Measurements from ENCODE around the gene SLC9A8. TPM values are rescaled to one million over a fixed set of nuclear protein-coding genes. Genes with fewer than 3 reads are reported as not detected.

Gene SLC9A8
- total and polyA plus RNA-seq, 2 donors (not counting 3 experiments of a cell fraction or from before 2014, with no cell fraction given) = 5.1 to 14.4 TPM

GRCh38 chr20:49941456-49941855 is 128.8 kb downstream of the SLC9A8 start:
- Histone ChIP-seq H3K27ac (ENCODE audit: insufficient read depth, low read depth, low read length) (no peak overlapping the region), H3K4me3 (replicated peaks in 1 of 3; ENCODE audit: insufficient read depth in 1 of 3, low read depth in 1 of 3, low read length in 3 of 3) (no peak overlapping the region), H4K20me1 (replicated peaks; ENCODE audit: control insufficient read depth, extremely low read depth, insufficient read depth, low read length) (no peaks in the 10 kb centered on the region), H2AFZ (ENCODE audit: low read depth, low read length) (no peak overlapping the region), H3K9ac (replicated peaks; ENCODE audit: extremely low read depth, insufficient read depth, low read length) (no peak overlapping the region), H3K4me2 (ENCODE audit: insufficient read depth, low read length) (no peak overlapping the region), H3K36me3 (ENCODE audit: control insufficient read depth in 2 of 2, extremely low read depth in 1 of 2, insufficient read depth in 2 of 2, low read length in 2 of 2) (peaks cover 7 to 18% of the 10 kb centered on the region in 2 experiments), H3K9me3 (replicated peaks; ENCODE audit: control insufficient read depth, insufficient read depth, low read length) (no peaks in the 10 kb centered on the region), H3K4me1 (ENCODE audit: control insufficient read depth, extremely low read depth, insufficient read depth, low read length) (peaks cover 20% of the 10 kb centered on the region), H3K79me2 (ENCODE audit: control insufficient read depth, insufficient read depth, low read length) (peaks cover 63% of the 10 kb centered on the region), H3K27me3 (ENCODE audit: control insufficient read depth in 2 of 2, insufficient read depth in 2 of 2, low read length in 2 of 2) (no peaks in the 10 kb centered on the region), H3K9me1 (replicated peaks; ENCODE audit: control insufficient read depth, extremely low read depth, insufficient read depth, low read length) (no peaks in the 10 kb centered on the region)
- TF ChIP-seq JUN (IDR thresholded peaks at IDR 0.05; ENCODE audit: borderline replicate concordance, insufficient read depth, insufficient read length, low read depth) = no peak
- TF ChIP-seq FOS (IDR thresholded peaks at IDR 0.05; ENCODE audit: borderline replicate concordance, insufficient read depth, low read length) = no peak
- TF ChIP-seq POLR2A (IDR thresholded peaks at IDR 0.05; ENCODE audit: low read depth, low read length) = no peak
- TF ChIP-seq EZH2 (IDR thresholded peaks at IDR 0.05; ENCODE audit: borderline replicate concordance, low read depth, low read length, severe bottlenecking) = no peak
- TF ChIP-seq MYC (IDR thresholded peaks at IDR 0.05; ENCODE audit: low read depth, low read length) = no peak
- no peak for TF ChIP-seq MAX (IDR thresholded peaks at IDR 0.05; ENCODE audit: insufficient read depth, insufficient read length)
- TF ChIP-seq GATA2 (IDR thresholded peaks at IDR 0.05; ENCODE audit: insufficient read depth, insufficient read length, low read depth, low read length) = no peak
- dilution Hi-C loops (cut with MboI; ENCODE audit: extremely low pct_ligation_motif_present, low sequenced_read_pairs) = no loop called here
- ChIA-PET POLR2A (no interaction called here), CTCF (interaction anchor here (1.1 to 1.7 kb wide), 3 partner anchors 9 to 130 kb away, joined by 3 to 7 read pairs (median 4); no protein-coding TSS in a partner anchor)
- DNase-seq (ENCODE audit: low read depth, low spot score) = no peak
- FAIRE-seq = no peak
- intact Hi-C loops (cut with micrococcal nuclease) = no loop called here
- no TSS peak for BruUV-seq (replicated peaks)

Small RNA genes lying within 50 kb of the gene (small RNA-seq; reads per million reads assigned to genes)
- gene RF00017 (ENCODE audit: insufficient read depth, insufficient read length, low read depth, low replicate concordance) (not detected), gene RF00019 (ENCODE audit: insufficient read depth, insufficient read length, low read depth, low replicate concordance) (not detected), gene RNU6-919P (ENCODE audit: insufficient read depth, insufficient read length, low read depth, low replicate concordance) (not detected)

Other genes starting within 250 kb of the SLC9A8 start
- 4.4 and 6.2 TPM in 2 replicates for gene PTGIS, start 244.7 kb upstream of the SLC9A8 start, total RNA-seq
- gene PTGIS, start 244.7 kb upstream of the SLC9A8 start, polyA plus RNA-seq = 11.8 and 14.2 TPM in 2 replicates
- 58.5 and 70.1 TPM in 2 replicates for gene B4GALT5, start 99.0 kb upstream of the SLC9A8 start, total RNA-seq
- gene B4GALT5, start 99.0 kb upstream of the SLC9A8 start, polyA plus RNA-seq = 51.0 and 54.4 TPM in 2 replicates
- 6.1 TPM in 2 replicates for gene SPATA2, start 102.7 kb downstream of the SLC9A8 start, total RNA-seq
- gene SPATA2, start 102.7 kb downstream of the SLC9A8 start, polyA plus RNA-seq = 4.9 and 6.1 TPM in 2 replicates
- 41.6 and 45.8 TPM in 2 replicates for gene RNF114, start 123.6 kb downstream of the SLC9A8 start, total RNA-seq
- 54.6 and 81.7 TPM in 2 replicates for gene RNF114, start 123.6 kb downstream of the SLC9A8 start, polyA plus RNA-seq
- gene SNAI1, start 170.2 kb downstream of the SLC9A8 start, total RNA-seq = 13.4 and 14.5 TPM in 2 replicates
- gene SNAI1, start 170.2 kb downstream of the SLC9A8 start, polyA plus RNA-seq = 10.8 and 11.5 TPM in 2 replicates

All from endothelial cell of umbilical vein (primary cell).